Measurements from ENCODE around the gene MYH16. TPM values are rescaled to one million over a fixed set of nuclear protein-coding genes. Genes with fewer than 3 reads are reported as not detected.

MYH16 gene
- total RNA-seq, 1 experiment from 2014 or later = not detected

GRCh38 chr7:99255463-99255862 is 17.2 kb upstream of the MYH16 start:
- no peaks in the 10 kb centered on the region for H3K9me3 Mint-ChIP-seq (ENCODE audit: unreplicated experiment)
- Histone ChIP-seq H3K36me3 (ENCODE audit: control insufficient read depth, insufficient read depth, low read length) (no peaks in the 10 kb centered on the region), H3K4me3 (ENCODE audit: low read depth, low read length) (no peak overlapping the region), H3K9me3 (no peaks in the 10 kb centered on the region), H3K27me3 (replicated peaks; ENCODE audit: control insufficient read depth, insufficient read depth, low read length) (no peaks in the 10 kb centered on the region), H3K4me1 (no peaks in the 10 kb centered on the region)
- CTCF ChIA-PET = interaction anchor here (0.6 kb wide), 1 partner anchor 14 kb away, joined by 3 read pairs; no protein-coding TSS in a partner anchor
- no peak overlapping the region for H3K4me3 Mint-ChIP-seq (ENCODE audit: unreplicated experiment)
- POLR2A ChIA-PET = no interaction called here
- TF ChIP-seq, protein P1, sequence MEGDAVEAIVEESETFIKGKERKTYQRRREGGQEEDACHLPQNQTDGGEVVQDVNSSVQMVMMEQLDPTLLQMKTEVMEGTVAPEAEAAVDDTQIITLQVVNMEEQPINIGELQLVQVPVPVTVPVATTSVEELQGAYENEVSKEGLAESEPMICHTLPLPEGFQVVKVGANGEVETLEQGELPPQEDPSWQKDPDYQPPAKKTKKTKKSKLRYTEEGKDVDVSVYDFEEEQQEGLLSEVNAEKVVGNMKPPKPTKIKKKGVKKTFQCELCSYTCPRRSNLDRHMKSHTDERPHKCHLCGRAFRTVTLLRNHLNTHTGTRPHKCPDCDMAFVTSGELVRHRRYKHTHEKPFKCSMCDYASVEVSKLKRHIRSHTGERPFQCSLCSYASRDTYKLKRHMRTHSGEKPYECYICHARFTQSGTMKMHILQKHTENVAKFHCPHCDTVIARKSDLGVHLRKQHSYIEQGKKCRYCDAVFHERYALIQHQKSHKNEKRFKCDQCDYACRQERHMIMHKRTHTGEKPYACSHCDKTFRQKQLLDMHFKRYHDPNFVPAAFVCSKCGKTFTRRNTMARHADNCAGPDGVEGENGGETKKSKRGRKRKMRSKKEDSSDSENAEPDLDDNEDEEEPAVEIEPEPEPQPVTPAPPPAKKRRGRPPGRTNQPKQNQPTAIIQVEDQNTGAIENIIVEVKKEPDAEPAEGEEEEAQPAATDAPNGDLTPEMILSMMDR (IDR thresholded peaks at IDR 0.05; ENCODE audit: insufficient read depth in 1 of 2, low read depth in 1 of 2, low read length in 1 of 2, severe bottlenecking in 1 of 2, unreplicated experiment in 1 of 2) = no peak
- no peaks in the 10 kb centered on the region for H3K4me1 Mint-ChIP-seq (ENCODE audit: low read depth, unreplicated experiment)
- H3K36me3 Mint-ChIP-seq (ENCODE audit: insufficient read depth, unreplicated experiment) = no peaks in the 10 kb centered on the region
- no TSS peak for BruUV-seq (replicated peaks)
- intact Hi-C loops (cut with micrococcal nuclease; ENCODE audit: unreplicated experiment) = no loop called here
- no peaks in the 10 kb centered on the region for H3K27me3 Mint-ChIP-seq (ENCODE audit: insufficient read depth, unreplicated experiment)
- no peak overlapping the region for H3K27ac Mint-ChIP-seq (ENCODE audit: unreplicated experiment)
- no peak for DNase-seq

DNA sequence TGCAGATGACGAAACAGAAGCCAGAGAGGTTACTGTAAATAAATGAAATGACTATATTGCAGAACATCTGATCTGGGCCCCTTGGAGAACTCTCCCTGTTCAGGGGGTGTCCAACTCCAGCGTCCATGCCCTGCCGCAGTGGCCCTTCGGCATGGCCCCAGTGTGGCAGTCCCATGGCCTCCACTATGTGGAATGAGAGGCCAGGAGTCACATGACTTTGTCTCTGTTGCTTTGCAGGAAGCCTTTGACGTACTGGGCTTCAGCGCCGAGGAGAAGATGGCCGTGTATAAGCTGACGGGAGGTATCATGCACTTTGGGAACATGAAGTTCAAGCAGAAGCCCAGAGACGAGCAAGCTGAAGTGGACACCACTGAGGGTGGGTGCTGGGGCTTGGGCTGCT is 15.6 kb upstream of the MYH16 start:
- Histone ChIP-seq H3K4me1 (peaks cover 10% of the 10 kb centered on the region), H3K27me3 (replicated peaks; ENCODE audit: control insufficient read depth, insufficient read depth, low read length) (no peaks in the 10 kb centered on the region), H3K4me3 (ENCODE audit: low read depth, low read length) (no peak overlapping the region), H3K36me3 (ENCODE audit: control insufficient read depth, insufficient read depth, low read length) (no peaks in the 10 kb centered on the region), H3K9me3 (no peaks in the 10 kb centered on the region)
- TF ChIP-seq, protein P1 (IDR thresholded peaks at IDR 0.05; ENCODE audit: insufficient read depth in 1 of 2, low read depth in 1 of 2, low read length in 1 of 2, severe bottlenecking in 1 of 2, unreplicated experiment in 1 of 2) = no peak
- Mint-ChIP-seq H3K27me3 (ENCODE audit: insufficient read depth, unreplicated experiment) (no peaks in the 10 kb centered on the region), H3K36me3 (ENCODE audit: insufficient read depth, unreplicated experiment) (no peaks in the 10 kb centered on the region), H3K9me3 (ENCODE audit: unreplicated experiment) (no peaks in the 10 kb centered on the region), H3K27ac (ENCODE audit: unreplicated experiment) (no peak overlapping the region), H3K4me3 (ENCODE audit: unreplicated experiment) (no peak overlapping the region), H3K4me1 (ENCODE audit: low read depth, unreplicated experiment) (peaks cover 11% of the 10 kb centered on the region)
- CTCF ChIA-PET = no interaction called here
- no TSS peak for BruUV-seq (replicated peaks)
- no peak for DNase-seq
- intact Hi-C loops (cut with micrococcal nuclease; ENCODE audit: unreplicated experiment) = no loop called here
- POLR2A ChIA-PET = no interaction called here

DNA sequence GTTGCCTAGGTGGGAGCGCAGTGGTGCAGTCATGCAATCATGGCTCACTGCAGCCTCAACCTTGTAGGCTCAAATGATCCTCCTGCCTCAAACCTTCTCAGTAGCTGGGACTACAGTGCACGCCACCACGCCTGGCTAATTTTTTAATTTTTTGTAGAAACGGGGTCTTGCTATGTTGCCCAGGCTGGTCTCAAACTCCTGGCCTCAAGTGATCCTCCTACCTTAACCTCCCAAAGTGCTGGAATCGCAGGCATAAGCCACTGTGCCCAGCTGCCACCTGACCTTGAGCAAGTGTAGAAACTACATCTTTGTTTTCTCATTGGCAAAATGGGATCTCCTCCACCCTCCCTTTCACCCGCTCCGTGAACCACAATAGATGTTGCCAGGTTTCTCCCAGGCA is 15.0 kb upstream of the MYH16 start:
- peaks cover 11% of the 10 kb centered on the region for H3K4me1 Mint-ChIP-seq (ENCODE audit: low read depth, unreplicated experiment)
- BruUV-seq (replicated peaks) = no TSS peak
- Histone ChIP-seq H3K36me3 (ENCODE audit: control insufficient read depth, insufficient read depth, low read length) (no peaks in the 10 kb centered on the region), H3K9me3 (no peaks in the 10 kb centered on the region), H3K27me3 (replicated peaks; ENCODE audit: control insufficient read depth, insufficient read depth, low read length) (no peaks in the 10 kb centered on the region; the same call in 1 of the 2 replicates), H3K4me3 (ENCODE audit: low read depth, low read length) (no peak overlapping the region), H3K4me1 (peaks cover 11% of the 10 kb centered on the region)
- DNase-seq = no peak
- POLR2A ChIA-PET = no interaction called here
- CTCF ChIA-PET = interaction anchor here (0.6 kb wide), 1 partner anchor 177 kb away, joined by 3 read pairs; no protein-coding TSS in a partner anchor
- TF ChIP-seq, protein P1 (IDR thresholded peaks at IDR 0.05; ENCODE audit: insufficient read depth in 1 of 2, low read depth in 1 of 2, low read length in 1 of 2, severe bottlenecking in 1 of 2, unreplicated experiment in 1 of 2) = no peak
- no peaks in the 10 kb centered on the region for H3K36me3 Mint-ChIP-seq (ENCODE audit: insufficient read depth, unreplicated experiment)
- H3K27me3 Mint-ChIP-seq (ENCODE audit: insufficient read depth, unreplicated experiment) = no peaks in the 10 kb centered on the region
- no peaks in the 10 kb centered on the region for H3K9me3 Mint-ChIP-seq (ENCODE audit: unreplicated experiment)
- H3K27ac Mint-ChIP-seq (ENCODE audit: unreplicated experiment) = no peak overlapping the region
- intact Hi-C loops (cut with micrococcal nuclease; ENCODE audit: unreplicated experiment) = no loop called here
- no peak overlapping the region for H3K4me3 Mint-ChIP-seq (ENCODE audit: unreplicated experiment)
